Activated CD8-positive, alpha-beta memory T cell treated with anti-CD3 and anti-CD28 coated beads for 1 hour (primary cell): ENCODE measurements around the gene SUPT20HL1.

Experiments
- DNase-seq, 2 donors: peaks; one replicate each; pipeline ENCODE4 v3.0.0-alpha.2; 2020; ENCODE audit warnings: low read depth in 1 of 2; ENCODE audit errors: extremely low read depth in 1 of 2

SUPT20HL1 gene

GRCh38 chrX:24396236-24396930, 35.9 kb downstream of the SUPT20HL1 start:
- DNase-seq: no peak

- no peak for DNase-seq
Measured at GRCh38 chrX:24396931-24397279, 36.5 kb downstream of the SUPT20HL1 start.

- no peak for DNase-seq
Measured at GRCh38 chrX:24398766-24399165, 38.3 kb downstream of the SUPT20HL1 start.

GRCh38 chrX:24399550-24399949, 39.1 kb downstream of the SUPT20HL1 start:
- no peak for DNase-seq

- DNase-seq: no peak
Measured at GRCh38 chrX:24405959-24406358, 45.5 kb downstream of the SUPT20HL1 start.
